ENCODE data around the gene CTSD. TPM values are rescaled to one million over a fixed set of nuclear protein-coding genes. Genes with fewer than 3 reads are reported as not detected.

CTSD gene
- total and polyA plus RNA-seq, 4 donors, result 310 to 814 (median 553) TPM

GRCh38 chr11:1750481-1750839 is 13.3 kb downstream of the CTSD start, which contains the start of gene IFITM10:
Gene IFITM10 (minus strand): TSS chr11:1750595. CDS start chr11:1750442, 153 bp downstream.
- TF ChIP-seq NR2F2 (IDR thresholded peaks at IDR 0.05), result peak; percentile 59
- TF ChIP-seq RXRA (IDR thresholded peaks at IDR 0.05), result peak in 1 of 2 donors; percentile 21
- TF ChIP-seq CTCF (IDR thresholded peaks at IDR 0.05; ENCODE audit: low read depth, low read length, missing input control), result no peak
- TF ChIP-seq JUND (IDR thresholded peaks at IDR 0.05), result no peak
- no peak for TF ChIP-seq MAX (IDR thresholded peaks at IDR 0.05)
- Histone ChIP-seq H3K9ac (ENCODE audit: low read depth in 1 of 2, low read length in 2 of 2) (no peak within 1 kb of the TSS), H3K4me3 (ENCODE audit: low read depth in 1 of 3, low read length in 3 of 3) (peak within 1 kb of the TSS; percentile 18 to 44 (median 29)), H3K36me3 (ENCODE audit: control insufficient read depth in 4 of 4, insufficient read depth in 3 of 4, low read depth in 1 of 4, low read length in 3 of 4) (peaks cover 0 to 19% (median 17%) of the 10 kb centered on the region in 4 donors), H3K27ac (ENCODE audit: low read depth in 1 of 2, low read length in 2 of 2) (peak within 1 kb of the TSS; percentile 61 to 71), H3K4me1 (ENCODE audit: control insufficient read depth in 4 of 4, insufficient read depth in 4 of 4, low read length in 3 of 4) (peaks cover 0 to 29% (median 14%) of the 10 kb centered on the region in 4 donors), H3K27me3 (ENCODE audit: control insufficient read depth in 4 of 4, insufficient read depth in 4 of 4, low read length in 3 of 4) (no peaks in the 10 kb centered on the region), H3K9me3 (ENCODE audit: control insufficient read depth in 4 of 4, low read length in 3 of 4) (no peaks in the 10 kb centered on the region)
- peak; percentile 81 for DNase-seq (ENCODE audit: low spot score)
- WGBS, result 25% methylated on average over 6 of the region's 6 CpGs

- H3K4me1 ChIP-seq (ENCODE audit: control insufficient read depth in 4 of 4, insufficient read depth in 4 of 4, low read length in 3 of 4), result peaks cover 0 to 31% (median 12%) of the 10 kb centered on the region in 4 donors
- H3K27ac ChIP-seq (ENCODE audit: low read depth in 1 of 2, low read length in 2 of 2), result peak overlapping the region; percentile 57 to 71
Observed at GRCh38 chr11:1749395-1750351, 14.1 kb downstream of the CTSD start.

More at GRCh38 chr11:1749395-1750351, 14.1 kb downstream of the CTSD start:
- DNase-seq (ENCODE audit: low spot score), result no peak
- TF ChIP-seq GABPA (IDR thresholded peaks at IDR 0.05 in 1 of 2, conservative IDR thresholded peaks at IDR 0.05 in 1 of 2) (no peak), RAD21 (IDR thresholded peaks at IDR 0.05) (no peak), NR2F2 (IDR thresholded peaks at IDR 0.05) (no peak), EGR1 (IDR thresholded peaks at IDR 0.05; ENCODE audit: low read depth in 2 of 2) (no peak), TAF1 (conservative IDR thresholded peaks at IDR 0.05) (no peak), YY1 (IDR thresholded peaks at IDR 0.05) (no peak), FOXA1 (IDR thresholded peaks at IDR 0.05) (no peak), MAX (IDR thresholded peaks at IDR 0.05) (no peak), HNF4A (conservative IDR thresholded peaks at IDR 0.05) (no peak), RXRA (IDR thresholded peaks at IDR 0.05) (no peak), JUND (IDR thresholded peaks at IDR 0.05) (no peak), ATF3 (IDR thresholded peaks at IDR 0.05) (no peak), HNF4G (IDR thresholded peaks at IDR 0.05) (no peak), REST (IDR thresholded peaks at IDR 0.05) (no peak), SP1 (IDR thresholded peaks at IDR 0.05) (no peak), CTCF (IDR thresholded peaks at IDR 0.05; ENCODE audit: low read depth, low read length, missing input control) (no peak), FOXA2 (IDR thresholded peaks at IDR 0.05) (no peak), ZBTB33 (IDR thresholded peaks at IDR 0.05) (no peak)
- Histone ChIP-seq H3K9me3 (ENCODE audit: control insufficient read depth in 4 of 4, low read length in 3 of 4) (no peaks in the 10 kb centered on the region), H3K4me3 (ENCODE audit: low read depth in 1 of 3, low read length in 3 of 3) (peak overlapping the region; percentile 18 to 44 (median 29)), H3K27me3 (ENCODE audit: control insufficient read depth in 4 of 4, insufficient read depth in 4 of 4, low read length in 3 of 4) (no peaks in the 10 kb centered on the region), H3K36me3 (ENCODE audit: control insufficient read depth in 4 of 4, insufficient read depth in 3 of 4, low read depth in 1 of 4, low read length in 3 of 4) (peaks cover 0 to 13% (median 11%) of the 10 kb centered on the region in 4 donors), H3K9ac (ENCODE audit: low read depth in 1 of 2, low read length in 2 of 2) (no peak overlapping the region)
- WGBS, result 24% methylated on average over 25 of the region's 25 CpGs

Measured in liver (tissue), 9 donors.